T-helper 2 cell (primary cell): Measurements from ENCODE around the gene DEUP1.
"Not testable (repeated sequence)": the region's sequence is repeated elsewhere in the genome, so short reads cannot be mapped to it uniquely, and the experiment has no call there.

Experiments
- DNase-seq, 5 experiments: peaks; one replicate each; pipeline versions ENCODE4 v3.0.0 to v3.0.0-alpha.2; 2012 to 2022
- total RNA-seq, 2 donors: gene quantifications; one replicate each; lab custom pipeline; 2026; lab: John Stamatoyannopoulos, UW

The DEUP1 gene
- 0 to 0.62 reads per million in 2 donors for total RNA-seq

- peak in 1 of 5 experiments; percentile 47 for DNase-seq
Measured at GRCh38 chr11:93330446-93330984, at the start of gene DEUP1. Gene DEUP1, plus strand, starts transcription at chr11:93330742. Its CDS starts 1,518 bp downstream, at chr11:93332260.

- no peak for DNase-seq
Measured at GRCh38 chr11:93285430-93285829, 45.1 kb upstream of the DEUP1 start.

GRCh38 chr11:93287434-93287833 lies 43.1 kb upstream of the DEUP1 start:
- DNase-seq = no peak

DNA sequence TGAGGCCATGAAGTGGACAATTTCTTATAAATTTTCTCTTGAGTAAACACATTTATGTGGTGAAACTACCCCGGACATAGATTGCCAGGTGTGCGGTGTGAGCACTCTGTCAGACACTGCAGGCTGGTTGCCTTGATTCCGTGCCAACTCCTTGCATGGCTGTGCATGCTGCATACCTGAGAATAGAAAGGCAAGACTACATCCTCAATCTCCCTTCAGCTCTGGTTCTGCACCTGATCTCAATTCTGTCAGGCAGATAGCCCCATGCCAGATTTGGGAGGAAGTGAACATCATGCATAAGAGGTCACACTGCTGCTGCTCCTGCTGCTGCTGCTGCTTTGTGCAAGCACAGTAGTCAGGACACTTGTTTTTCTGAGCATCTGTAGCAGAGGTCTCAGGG lies 42.5 kb upstream of the DEUP1 start:
- no peak for DNase-seq

- DNase-seq = no peak
Measured at GRCh38 chr11:93288767-93289166, 41.8 kb upstream of the DEUP1 start.

GRCh38 chr11:93289782-93290463 lies 40.6 kb upstream of the DEUP1 start:
- no peak for DNase-seq

DNA sequence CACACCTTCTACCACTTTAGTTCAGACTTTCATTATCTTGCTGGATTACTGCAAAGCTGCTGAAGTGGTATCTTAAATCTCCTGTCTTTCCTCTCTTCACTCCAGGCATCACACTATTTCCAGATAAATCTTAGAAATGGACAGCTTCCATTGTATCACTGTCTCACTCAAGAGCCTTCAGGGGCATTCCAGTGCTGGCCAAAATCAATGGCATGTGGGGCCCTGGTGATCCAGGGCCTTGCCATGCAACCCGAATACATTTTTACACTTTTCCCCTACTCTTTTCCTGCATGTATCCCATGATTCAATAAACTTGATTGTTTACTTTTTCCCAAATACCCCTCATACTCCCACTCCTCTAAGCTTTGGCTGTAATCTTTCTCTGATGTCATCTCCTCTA lies 39.4 kb upstream of the DEUP1 start:
- no peak for DNase-seq

- no peak for DNase-seq
Measured at GRCh38 chr11:93291898-93292297, 38.6 kb upstream of the DEUP1 start.

GRCh38 chr11:93295921-93296575 lies 34.5 kb upstream of the DEUP1 start:
- no peak for DNase-seq

GRCh38 chr11:93303689-93304088 lies 26.9 kb upstream of the DEUP1 start:
- no peak for DNase-seq

GRCh38 chr11:93314399-93314798 lies 16.1 kb upstream of the DEUP1 start:
- not testable (repeated sequence) for DNase-seq

- DNase-seq = no peak
Measured at GRCh38 chr11:93319224-93319839, 11.2 kb upstream of the DEUP1 start.

GRCh38 chr11:93320230-93320629 lies 10.3 kb upstream of the DEUP1 start:
- DNase-seq = no peak

DNA sequence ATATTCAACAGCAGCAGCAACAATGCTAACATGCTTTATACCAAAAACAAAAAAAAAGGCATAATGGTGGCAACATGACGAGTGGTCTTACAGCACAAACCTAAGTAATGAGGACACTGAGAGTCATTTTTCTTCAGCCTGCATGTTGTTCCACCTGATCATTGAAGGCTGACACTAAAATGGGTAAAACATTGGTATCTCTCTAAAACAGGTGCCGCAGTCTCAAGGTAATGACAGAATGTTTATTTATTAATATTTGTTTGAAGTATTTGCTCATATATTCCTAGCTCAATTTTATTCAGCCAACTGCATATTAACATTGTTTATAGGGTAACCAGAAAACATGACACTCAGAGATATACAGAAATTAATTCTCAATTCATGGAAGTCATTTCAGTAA lies 8.3 kb upstream of the DEUP1 start:
- DNase-seq = no peak

GRCh38 chr11:93323747-93324146 lies 6.8 kb upstream of the DEUP1 start:
- DNase-seq = no peak

GRCh38 chr11:93324500-93324899 lies 6.0 kb upstream of the DEUP1 start:
- DNase-seq = no peak

- DNase-seq = no peak
Measured at GRCh38 chr11:93326681-93327080, 3.9 kb upstream of the DEUP1 start.

DNA sequence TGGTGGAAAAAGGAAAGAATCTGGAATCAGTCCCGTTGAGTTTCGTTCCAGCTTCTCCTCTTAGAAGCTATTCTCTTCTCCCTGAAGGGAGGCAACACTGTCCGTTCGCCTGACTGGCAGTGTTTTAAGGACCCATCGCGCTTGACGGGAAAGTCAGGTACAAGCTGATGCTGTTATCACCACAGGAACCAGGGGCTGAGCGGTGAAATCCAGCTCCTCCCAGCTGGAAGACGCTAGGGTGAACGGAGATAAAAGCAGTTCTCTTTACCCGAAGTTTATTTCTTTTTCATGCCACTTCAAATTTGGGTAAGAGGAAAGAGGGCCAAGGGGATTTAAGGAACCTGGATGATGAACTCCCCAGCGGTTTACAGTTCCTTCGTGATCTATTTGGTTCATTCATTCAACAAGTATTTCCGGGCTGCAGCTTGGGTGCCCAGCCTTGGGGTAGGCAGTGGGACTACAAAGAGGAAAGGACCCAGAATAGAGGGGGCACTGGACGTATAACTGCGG lies 551 bp upstream of the DEUP1 start:
- no peak for DNase-seq

GRCh38 chr11:93340223-93340622 lies 9.7 kb downstream of the DEUP1 start:
- DNase-seq = no peak

- DNase-seq = no peak
Measured at GRCh38 chr11:93344855-93345333, 14.4 kb downstream of the DEUP1 start.

GRCh38 chr11:93348930-93349329 lies 18.4 kb downstream of the DEUP1 start:
- no peak for DNase-seq

- no peak for DNase-seq
Measured at GRCh38 chr11:93350835-93351234, 20.3 kb downstream of the DEUP1 start.

DNA sequence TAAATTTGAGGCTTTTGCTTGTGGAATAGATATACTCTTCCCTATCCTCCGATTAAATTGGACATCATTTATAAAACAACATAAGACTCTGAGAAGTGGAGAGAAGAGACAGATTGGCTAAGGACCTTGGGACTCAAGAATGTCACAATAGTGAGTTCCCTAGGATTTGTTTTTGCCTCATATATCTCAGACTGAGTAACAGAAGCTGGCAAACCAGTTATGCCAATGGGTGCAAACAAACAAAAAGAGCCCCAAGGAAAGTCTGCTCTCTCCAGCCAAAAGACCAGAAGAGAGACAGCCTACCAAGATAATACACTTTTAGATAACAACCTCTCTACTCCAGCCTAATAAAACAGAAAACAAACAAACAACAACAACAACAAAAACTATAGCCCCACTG lies 28.9 kb downstream of the DEUP1 start:
- DNase-seq = no peak
